Measurements from ENCODE around the gene STMND1. TPM values are rescaled to one million over a fixed set of nuclear protein-coding genes. Genes with fewer than 3 reads are reported as not detected.

STMND1 gene
- total and polyA plus RNA-seq, 2 donors (not counting 1 experiment from before 2014, with no cell fraction given) = not detected

DNA sequence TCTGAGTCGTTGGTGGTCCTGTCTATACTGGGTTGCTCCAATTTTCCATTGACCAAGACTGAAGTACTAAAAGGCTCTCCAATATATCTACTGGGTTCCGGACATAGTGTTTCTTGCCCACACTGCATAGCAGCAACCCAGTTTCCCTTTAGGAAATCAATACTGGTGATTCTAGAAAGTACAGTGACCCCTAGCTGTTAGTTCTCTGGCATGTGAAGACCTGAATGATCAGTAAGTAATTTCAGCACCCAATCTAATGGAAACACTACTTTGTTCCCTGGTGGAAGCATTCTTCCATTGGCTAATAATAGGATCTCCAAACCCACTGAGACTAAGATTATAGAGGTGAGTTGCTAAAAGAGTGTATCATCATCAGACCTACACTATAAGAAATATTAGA, 40.8 kb upstream of the STMND1 start:
- H3K4me2 ChIP-seq (replicated peaks; ENCODE audit: low read depth, low read length, poor library complexity, severe bottlenecking) = no peak overlapping the region
- DNase-seq = no peak
- no peak overlapping the region for H3K4me3 ChIP-seq (ENCODE audit: control extremely low read depth in 1 of 5, extremely low read depth in 1 of 5, insufficient read depth in 1 of 5, low read depth in 2 of 5, low read length in 4 of 5)
- no peak overlapping the region for H3K27ac Mint-ChIP-seq
- TF ChIP-seq EZH2 (IDR thresholded peaks at IDR 0.05; ENCODE audit: borderline replicate concordance, insufficient read depth, low read depth, low read length, poor library complexity, severe bottlenecking) = no peak
- TF ChIP-seq, protein P1, sequence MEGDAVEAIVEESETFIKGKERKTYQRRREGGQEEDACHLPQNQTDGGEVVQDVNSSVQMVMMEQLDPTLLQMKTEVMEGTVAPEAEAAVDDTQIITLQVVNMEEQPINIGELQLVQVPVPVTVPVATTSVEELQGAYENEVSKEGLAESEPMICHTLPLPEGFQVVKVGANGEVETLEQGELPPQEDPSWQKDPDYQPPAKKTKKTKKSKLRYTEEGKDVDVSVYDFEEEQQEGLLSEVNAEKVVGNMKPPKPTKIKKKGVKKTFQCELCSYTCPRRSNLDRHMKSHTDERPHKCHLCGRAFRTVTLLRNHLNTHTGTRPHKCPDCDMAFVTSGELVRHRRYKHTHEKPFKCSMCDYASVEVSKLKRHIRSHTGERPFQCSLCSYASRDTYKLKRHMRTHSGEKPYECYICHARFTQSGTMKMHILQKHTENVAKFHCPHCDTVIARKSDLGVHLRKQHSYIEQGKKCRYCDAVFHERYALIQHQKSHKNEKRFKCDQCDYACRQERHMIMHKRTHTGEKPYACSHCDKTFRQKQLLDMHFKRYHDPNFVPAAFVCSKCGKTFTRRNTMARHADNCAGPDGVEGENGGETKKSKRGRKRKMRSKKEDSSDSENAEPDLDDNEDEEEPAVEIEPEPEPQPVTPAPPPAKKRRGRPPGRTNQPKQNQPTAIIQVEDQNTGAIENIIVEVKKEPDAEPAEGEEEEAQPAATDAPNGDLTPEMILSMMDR (IDR thresholded peaks at IDR 0.05) = no peak
- no peaks in the 10 kb centered on the region for H3K79me2 ChIP-seq (ENCODE audit: control insufficient read depth, insufficient read depth, low read length)
- H2AFZ ChIP-seq (ENCODE audit: insufficient read depth, low read depth, low read length, poor library complexity, severe bottlenecking) = no peak overlapping the region
- no CpG with 5 or more reads among the region's 2 CpGs for WGBS (ENCODE audit: insufficient coverage)
- no peak overlapping the region for H3K9ac ChIP-seq (ENCODE audit: low read length)
- no peaks in the 10 kb centered on the region for H4K20me1 ChIP-seq (ENCODE audit: control insufficient read depth, insufficient read depth, low read length, poor library complexity, severe bottlenecking)
- ChIA-PET CTCF (no interaction called here), POLR2A (no interaction called here)
- peaks cover 14% of the 10 kb centered on the region for H3K27me3 Mint-ChIP-seq
- no peak for ATAC-seq (ENCODE audit: low read depth)
- H3K36me3 ChIP-seq (replicated peaks in 1 of 2; ENCODE audit: control extremely low read depth in 1 of 2, control insufficient read depth in 1 of 2, extremely low read depth in 1 of 2, insufficient read depth in 2 of 2, low read length in 1 of 2) = no peaks in the 10 kb centered on the region
- H3K4me1 Mint-ChIP-seq = no peaks in the 10 kb centered on the region
- intact Hi-C loops (cut with micrococcal nuclease) = no loop called here
- H3K9me3 ChIP-seq (ENCODE audit: control extremely low read depth in 1 of 3, control insufficient read depth in 2 of 3, insufficient read depth in 1 of 3, low read length in 2 of 3) = no peaks in the 10 kb centered on the region
- no peak overlapping the region for H3K27ac ChIP-seq (ENCODE audit: low read length in 2 of 2)
- no peak overlapping the region for H3K4me3 Mint-ChIP-seq
- no peaks in the 10 kb centered on the region for H3K4me1 ChIP-seq (ENCODE audit: control insufficient read depth in 2 of 2, insufficient read depth in 2 of 2, low read length in 2 of 2)
- H3K27me3 ChIP-seq (replicated peaks in 1 of 4; ENCODE audit: control extremely low read depth in 1 of 4, control insufficient read depth in 3 of 4, insufficient read depth in 4 of 4, low read length in 3 of 4) = no peaks in the 10 kb centered on the region
- no peaks in the 10 kb centered on the region for H3K9me3 Mint-ChIP-seq (ENCODE audit: insufficient read depth)

DNA sequence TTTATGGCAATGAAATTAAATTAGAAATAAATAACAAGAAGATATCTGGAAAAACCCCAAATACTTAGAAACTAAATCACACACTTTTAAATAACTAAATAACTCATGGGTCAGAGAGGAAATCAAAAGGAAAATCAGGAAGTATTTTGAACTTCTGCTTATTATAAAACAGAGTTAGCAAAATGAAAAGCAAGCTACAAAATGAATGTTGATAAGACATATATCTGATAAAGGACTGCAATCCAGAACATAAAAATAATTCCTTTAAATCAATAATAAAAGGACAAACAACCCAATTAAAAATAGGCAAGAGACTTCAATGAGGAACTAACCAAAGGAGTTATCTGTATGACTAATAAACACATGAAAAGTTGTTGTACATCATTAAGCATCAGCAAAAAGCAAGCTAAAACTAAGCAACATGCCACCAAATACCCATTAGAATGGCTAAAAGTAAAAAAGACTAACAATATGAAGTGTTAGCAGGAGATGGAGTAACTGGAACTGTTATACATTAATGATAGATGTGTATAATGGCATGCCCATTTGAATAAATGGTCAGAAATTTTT, 38.9 kb upstream of the STMND1 start:
- Histone ChIP-seq H3K27ac (ENCODE audit: low read length in 2 of 2) (no peak overlapping the region), H3K79me2 (ENCODE audit: control insufficient read depth, insufficient read depth, low read length) (no peaks in the 10 kb centered on the region), H3K4me1 (ENCODE audit: control insufficient read depth in 2 of 2, insufficient read depth in 2 of 2, low read length in 2 of 2) (no peaks in the 10 kb centered on the region), H4K20me1 (ENCODE audit: control insufficient read depth, insufficient read depth, low read length, poor library complexity, severe bottlenecking) (no peaks in the 10 kb centered on the region), H2AFZ (ENCODE audit: insufficient read depth, low read depth, low read length, poor library complexity, severe bottlenecking) (no peak overlapping the region), H3K36me3 (replicated peaks in 1 of 2; ENCODE audit: control extremely low read depth in 1 of 2, control insufficient read depth in 1 of 2, extremely low read depth in 1 of 2, insufficient read depth in 2 of 2, low read length in 1 of 2) (no peaks in the 10 kb centered on the region), H3K9me3 (ENCODE audit: control extremely low read depth in 1 of 3, control insufficient read depth in 2 of 3, insufficient read depth in 1 of 3, low read length in 2 of 3) (no peaks in the 10 kb centered on the region), H3K4me3 (ENCODE audit: control extremely low read depth in 1 of 5, extremely low read depth in 1 of 5, insufficient read depth in 1 of 5, low read depth in 2 of 5, low read length in 4 of 5) (no peak overlapping the region), H3K9ac (ENCODE audit: low read length) (no peak overlapping the region), H3K27me3 (replicated peaks in 1 of 4; ENCODE audit: control extremely low read depth in 1 of 4, control insufficient read depth in 3 of 4, insufficient read depth in 4 of 4, low read length in 3 of 4) (no peaks in the 10 kb centered on the region), H3K4me2 (replicated peaks; ENCODE audit: low read depth, low read length, poor library complexity, severe bottlenecking) (no peak overlapping the region)
- Mint-ChIP-seq H3K27me3 (peaks cover 8% of the 10 kb centered on the region), H3K4me1 (no peaks in the 10 kb centered on the region), H3K27ac (no peak overlapping the region), H3K4me3 (no peak overlapping the region), H3K9me3 (ENCODE audit: insufficient read depth) (no peaks in the 10 kb centered on the region)
- no peak for ATAC-seq (ENCODE audit: low read depth)
- POLR2A ChIA-PET = no interaction called here
- intact Hi-C loops (cut with micrococcal nuclease) = no loop called here
- DNase-seq = no peak
- TF ChIP-seq, protein P1 (IDR thresholded peaks at IDR 0.05) = no peak
- TF ChIP-seq EZH2 (IDR thresholded peaks at IDR 0.05; ENCODE audit: borderline replicate concordance, insufficient read depth, low read depth, low read length, poor library complexity, severe bottlenecking) = no peak
- CTCF ChIA-PET = no interaction called here

Data from B cell (primary cell).